ENCODE data around the gene CCDC177. TPM values are rescaled to one million over a fixed set of nuclear protein-coding genes. Genes with fewer than 3 reads are reported as not detected.
A peak's percentile ranks its signal among the peaks of the same experiment; 100 is the strongest.

Gene CCDC177
- total and polyA plus RNA-seq, 5 donors from 2014 or later, result not detected

GRCh38 chr14:69559581-69560011, 15.1 kb downstream of the CCDC177 start:
- Histone ChIP-seq H3K27me3 (ENCODE audit: control insufficient read depth, insufficient read depth, low read length) (peaks cover 10% of the 10 kb centered on the region), H3K9me3 (ENCODE audit: control insufficient read depth in 2 of 2, low read length in 2 of 2) (no peaks in the 10 kb centered on the region), H3K4me1 (ENCODE audit: control insufficient read depth, insufficient read depth, low read length, poor library complexity, severe bottlenecking) (no peaks in the 10 kb centered on the region), H3K36me3 (ENCODE audit: control insufficient read depth, insufficient read depth, low read length) (no peaks in the 10 kb centered on the region), H3K27ac (ENCODE audit: insufficient read depth, low read length, poor library complexity, severe bottlenecking) (no peak overlapping the region), H3K4me3 (ENCODE audit: low read depth, low read length) (no peak overlapping the region)
- H3K9me3 Mint-ChIP-seq, result peaks cover 0 to under 1% (median 0%) of the 10 kb centered on the region in 7 donors
- no peak overlapping the region for H3K27ac Mint-ChIP-seq
- no peak overlapping the region for H3K4me3 Mint-ChIP-seq
- ATAC-seq (ENCODE audit: low read depth in 2 of 2) (no peak), DNase-seq (no peak)
- no peaks in the 10 kb centered on the region for H3K36me3 Mint-ChIP-seq
- no peaks in the 10 kb centered on the region for H3K4me1 Mint-ChIP-seq
- H3K27me3 Mint-ChIP-seq, result peaks cover 61% of the 10 kb centered on the region

- no peaks in the 10 kb centered on the region for H3K4me1 Mint-ChIP-seq
Observed at GRCh38 chr14:69558774-69559173, 15.9 kb downstream of the CCDC177 start.

GRCh38 chr14:69554500-69554899, 20.2 kb downstream of the CCDC177 start:
- no peak overlapping the region for H3K4me3 ChIP-seq (ENCODE audit: low read depth, low read length)
- H3K4me1 ChIP-seq (ENCODE audit: control insufficient read depth, insufficient read depth, low read length, poor library complexity, severe bottlenecking), result no peaks in the 10 kb centered on the region
- no peaks in the 10 kb centered on the region for H3K9me3 ChIP-seq (ENCODE audit: control insufficient read depth in 2 of 2, low read length in 2 of 2)
- ATAC-seq (ENCODE audit: low read depth in 2 of 2) (no peak), DNase-seq (no peak)
- H3K27ac ChIP-seq (ENCODE audit: insufficient read depth, low read length, poor library complexity, severe bottlenecking), result no peak overlapping the region
- no peak overlapping the region for H3K27ac Mint-ChIP-seq
- H3K9me3 Mint-ChIP-seq, result peaks cover 0 to 2% (median 0%) of the 10 kb centered on the region in 7 donors
- peaks cover 7% of the 10 kb centered on the region for H3K27me3 ChIP-seq (ENCODE audit: control insufficient read depth, insufficient read depth, low read length)
- no peak overlapping the region for H3K4me3 Mint-ChIP-seq
- H3K27me3 Mint-ChIP-seq, result peaks cover 66% of the 10 kb centered on the region
- no peaks in the 10 kb centered on the region for H3K4me1 Mint-ChIP-seq
- no peaks in the 10 kb centered on the region for H3K36me3 ChIP-seq (ENCODE audit: control insufficient read depth, insufficient read depth, low read length)
- H3K36me3 Mint-ChIP-seq, result no peaks in the 10 kb centered on the region

More at GRCh38 chr14:69558774-69559173, 15.9 kb downstream of the CCDC177 start:
- no peaks in the 10 kb centered on the region for H3K9me3 ChIP-seq (ENCODE audit: control insufficient read depth in 2 of 2, low read length in 2 of 2)
- H3K27me3 ChIP-seq (ENCODE audit: control insufficient read depth, insufficient read depth, low read length), result peaks cover 10% of the 10 kb centered on the region
- ATAC-seq (ENCODE audit: low read depth in 2 of 2) (no peak), DNase-seq (no peak)
- H3K4me3 Mint-ChIP-seq, result no peak overlapping the region
- H3K4me3 ChIP-seq (ENCODE audit: low read depth, low read length), result no peak overlapping the region
- no peaks in the 10 kb centered on the region for H3K36me3 Mint-ChIP-seq
- H3K27ac Mint-ChIP-seq, result no peak overlapping the region
- H3K9me3 Mint-ChIP-seq, result no peaks in the 10 kb centered on the region
- H3K4me1 ChIP-seq (ENCODE audit: control insufficient read depth, insufficient read depth, low read length, poor library complexity, severe bottlenecking), result no peaks in the 10 kb centered on the region
- H3K36me3 ChIP-seq (ENCODE audit: control insufficient read depth, insufficient read depth, low read length), result no peaks in the 10 kb centered on the region
- H3K27me3 Mint-ChIP-seq, result peaks cover 62% of the 10 kb centered on the region
- no peak overlapping the region for H3K27ac ChIP-seq (ENCODE audit: insufficient read depth, low read length, poor library complexity, severe bottlenecking)

GRCh38 chr14:69553252-69553651, 21.4 kb downstream of the CCDC177 start:
- peaks cover 10% of the 10 kb centered on the region for H3K27me3 ChIP-seq (ENCODE audit: control insufficient read depth, insufficient read depth, low read length)
- H3K9me3 ChIP-seq (ENCODE audit: control insufficient read depth in 2 of 2, low read length in 2 of 2), result no peaks in the 10 kb centered on the region
- ATAC-seq (ENCODE audit: low read depth in 2 of 2) (no peak), DNase-seq (no peak)
- no peak overlapping the region for H3K4me3 ChIP-seq (ENCODE audit: low read depth, low read length)
- no peak overlapping the region for H3K27ac ChIP-seq (ENCODE audit: insufficient read depth, low read length, poor library complexity, severe bottlenecking)
- peaks cover 0 to 2% (median 0%) of the 10 kb centered on the region in 7 donors for H3K9me3 Mint-ChIP-seq
- peaks cover 0 to under 1% (median 0%) of the 10 kb centered on the region in 4 donors for H3K4me1 Mint-ChIP-seq
- no peak overlapping the region for H3K4me3 Mint-ChIP-seq
- no peaks in the 10 kb centered on the region for H3K36me3 ChIP-seq (ENCODE audit: control insufficient read depth, insufficient read depth, low read length)
- no peaks in the 10 kb centered on the region for H3K36me3 Mint-ChIP-seq
- H3K27ac Mint-ChIP-seq, result no peak overlapping the region
- peaks cover 66% of the 10 kb centered on the region for H3K27me3 Mint-ChIP-seq
- H3K4me1 ChIP-seq (ENCODE audit: control insufficient read depth, insufficient read depth, low read length, poor library complexity, severe bottlenecking), result no peaks in the 10 kb centered on the region

GRCh38 chr14:69551511-69551910, 23.2 kb downstream of the CCDC177 start:
- Mint-ChIP-seq H3K4me3 (no peak overlapping the region), H3K4me1 (peaks cover 0 to 2% (median 0%) of the 10 kb centered on the region in 4 donors), H3K27ac (no peak overlapping the region), H3K9me3 (peaks cover 0 to 2% (median 0%) of the 10 kb centered on the region in 7 donors), H3K36me3 (no peaks in the 10 kb centered on the region), H3K27me3 (peaks cover 62% of the 10 kb centered on the region)
- Histone ChIP-seq H3K9me3 (ENCODE audit: control insufficient read depth in 2 of 2, low read length in 2 of 2) (no peaks in the 10 kb centered on the region), H3K4me3 (ENCODE audit: low read depth, low read length) (no peak overlapping the region), H3K36me3 (ENCODE audit: control insufficient read depth, insufficient read depth, low read length) (no peaks in the 10 kb centered on the region), H3K4me1 (ENCODE audit: control insufficient read depth, insufficient read depth, low read length, poor library complexity, severe bottlenecking) (no peaks in the 10 kb centered on the region), H3K27me3 (ENCODE audit: control insufficient read depth, insufficient read depth, low read length) (peaks cover 10% of the 10 kb centered on the region), H3K27ac (ENCODE audit: insufficient read depth, low read length, poor library complexity, severe bottlenecking) (no peak overlapping the region)
- ATAC-seq (ENCODE audit: low read depth in 2 of 2) (no peak), DNase-seq (no peak)

GRCh38 chr14:69548566-69548965, 26.1 kb downstream of the CCDC177 start:
- Histone ChIP-seq H3K4me1 (ENCODE audit: control insufficient read depth, insufficient read depth, low read length, poor library complexity, severe bottlenecking) (no peaks in the 10 kb centered on the region), H3K4me3 (ENCODE audit: low read depth, low read length) (no peak overlapping the region), H3K27me3 (ENCODE audit: control insufficient read depth, insufficient read depth, low read length) (peaks cover 15% of the 10 kb centered on the region), H3K36me3 (ENCODE audit: control insufficient read depth, insufficient read depth, low read length) (no peaks in the 10 kb centered on the region), H3K9me3 (ENCODE audit: control insufficient read depth in 2 of 2, low read length in 2 of 2) (no peaks in the 10 kb centered on the region), H3K27ac (ENCODE audit: insufficient read depth, low read length, poor library complexity, severe bottlenecking) (no peak overlapping the region)
- no peak for DNase-seq
- peaks cover 0 to 2% (median 0%) of the 10 kb centered on the region in 7 donors for H3K9me3 Mint-ChIP-seq
- H3K4me3 Mint-ChIP-seq, result no peak overlapping the region
- peaks cover 55% of the 10 kb centered on the region for H3K27me3 Mint-ChIP-seq
- H3K27ac Mint-ChIP-seq, result no peak overlapping the region
- no peak for ATAC-seq (ENCODE audit: low read depth in 2 of 2)
- no peaks in the 10 kb centered on the region for H3K36me3 Mint-ChIP-seq
- peaks cover 0 to 6% (median 0%) of the 10 kb centered on the region in 4 donors for H3K4me1 Mint-ChIP-seq

GRCh38 chr14:69547701-69548348, 26.8 kb downstream of the CCDC177 start:
- H3K27me3 ChIP-seq (ENCODE audit: control insufficient read depth, insufficient read depth, low read length), result peaks cover 15% of the 10 kb centered on the region
- no peak for ATAC-seq (ENCODE audit: low read depth in 2 of 2)
- Mint-ChIP-seq H3K27ac (no peak overlapping the region), H3K27me3 (peaks cover 52% of the 10 kb centered on the region), H3K4me1 (peaks cover 0 to 8% (median 0%) of the 10 kb centered on the region in 4 donors), H3K9me3 (peaks cover 0 to 2% (median 0%) of the 10 kb centered on the region in 7 donors), H3K4me3 (peak overlapping the region in 1 of 4 donors; percentile 17), H3K36me3 (no peaks in the 10 kb centered on the region)
- no peaks in the 10 kb centered on the region for H3K4me1 ChIP-seq (ENCODE audit: control insufficient read depth, insufficient read depth, low read length, poor library complexity, severe bottlenecking)
- H3K27ac ChIP-seq (ENCODE audit: insufficient read depth, low read length, poor library complexity, severe bottlenecking), result no peak overlapping the region
- no peak for DNase-seq
- H3K4me3 ChIP-seq (ENCODE audit: low read depth, low read length), result no peak overlapping the region
- no peaks in the 10 kb centered on the region for H3K9me3 ChIP-seq (ENCODE audit: control insufficient read depth in 2 of 2, low read length in 2 of 2)
- H3K36me3 ChIP-seq (ENCODE audit: control insufficient read depth, insufficient read depth, low read length), result no peaks in the 10 kb centered on the region

Measured in CD4-positive, CD25-positive, alpha-beta regulatory T cell (primary cell).